Right cardiac atrium (tissue), 5 donors: Measurements from ENCODE around the gene RNU6-9. TPM values are rescaled to one million over a fixed set of nuclear protein-coding genes. Genes with fewer than 3 reads are reported as not detected.

Experiments
- ATAC-seq, 2 donors: fragments of 200-7000 bp; cut with Tn5 transposase; one replicate each; pipeline versions ENCODE4 v1.8.0 to v1.9.1; 2020; ENCODE audit warnings: moderate library complexity in 2 of 2, mild to moderate bottlenecking in 1 of 2
- DNase-seq, 3 donors: peaks; one replicate each; pipeline ENCODE4 v3.0.0-alpha.2; 2020
- H3K27ac ChIP-seq: one replicate; pipeline ENCODE4 v1.5.1; 2013; ENCODE audit warnings: mild to moderate bottlenecking, low read length, control low read depth, moderate library complexity
- H3K27me3 ChIP-seq: one replicate; pipeline ENCODE4 v1.6.1; 2013; ENCODE audit not compliant: control insufficient read depth, insufficient read depth
- H3K4me1 ChIP-seq: one replicate; pipeline ENCODE4 v1.6.1; 2013; ENCODE audit warnings: low read length; ENCODE audit not compliant: control insufficient read depth, insufficient read depth
- H3K4me3 ChIP-seq: one replicate; pipeline ENCODE4 v1.5.1; 2013; ENCODE audit warnings: low read length, control low read depth
- H3K9me3 ChIP-seq: one replicate; pipeline ENCODE4 v1.6.1; 2013; ENCODE audit warnings: low read length; ENCODE audit not compliant: control insufficient read depth
- WGBS: extraction: QIAGEN DNeasy Blood & Tissue Kit; methylation state at CpG from one replicate; pipeline ENCODE4 v1.1.7; 2013; 5-methylcytosine and 5-hydroxymethylcytosine counted together
- intact Hi-C, 4 donors: fragments of 100-400 bp; cut with DNase I; formaldehyde crosslinking; loops; one replicate each; pipeline versions ENCODE4 v1.11.0 to v1.14.0; 2022 to 2023
- polyA plus RNA-seq: library from polyadenylated mRNA; stranded (reverse); fragments of 200-250 nt; gene quantifications from one replicate; pipeline ENCODE4 v1.2.3, GENCODE V29; 2013
- total RNA-seq, 4 donors: library from RNA; stranded (reverse); fragmentation: NEBNext Ultra II Directional; extraction: Animal tissue kit (Norgen Biotek cat#: 25700); gene quantifications; one replicate each; pipeline ENCODE4 v1.2.1, GENCODE V29; 2021
- donor health status: healthy with polysubstance abuse.
- donor health status: DM: no; HTN: yes; CAD: no.
- donor health status: DM: no; HTN: no; CAD: no.
- donor health status: DM: no; HTN: yes; CAD: no; lungs with severe emphysema.
- donor health status: DM: yes; HTN: yes; CAD: no.

The RNU6-9 gene
- total and polyA plus RNA-seq, 5 donors: not detected

- 5% methylated on average over 65 of the region's 69 CpGs for WGBS
- H3K9me3 ChIP-seq: no peaks in the 10 kb centered on the region
- DNase-seq (peak in 2 of 3 donors; percentile 75 to 77), ATAC-seq (peak; percentile 6 to 10)
- no peaks in the 10 kb centered on the region for H3K27me3 ChIP-seq
- peaks cover 2% of the 10 kb centered on the region for H3K4me1 ChIP-seq
- H3K27ac ChIP-seq: peak overlapping the region; percentile 69
- peak overlapping the region; percentile 100 for H3K4me3 ChIP-seq
- intact Hi-C loops: loop anchor here in 2 of 4 donors (10.0 kb wide), 1 partner anchor 48 kb away; no protein-coding TSS in a partner anchor
Measured at GRCh38 chr19:912181-913079, 19.1 kb downstream of the RNU6-9 start.

GRCh38 chr19:913080-913748 lies 19.9 kb downstream of the RNU6-9 start, which contains the start of gene R3HDM4:
R3HDM4 (minus strand) TSS chr19:913219; CDS start chr19:913157, 62 bp downstream.
- peak; percentile 83 to 93 (median 92) for DNase-seq
- H3K4me1 ChIP-seq: peaks cover 2% of the 10 kb centered on the region
- peak; percentile 91 to 92 for ATAC-seq
- H3K27ac ChIP-seq: peak within 1 kb of the TSS; percentile 91
- H3K4me3 ChIP-seq: peak within 1 kb of the TSS; percentile 100
- H3K27me3 ChIP-seq: no peaks in the 10 kb centered on the region
- intact Hi-C loops: loop anchor here in 2 of 4 donors (10.0 kb wide), 1 partner anchor 48 kb away; no protein-coding TSS in a partner anchor
- under 1% methylated on average over 76 of the region's 76 CpGs for WGBS
- H3K9me3 ChIP-seq: no peaks in the 10 kb centered on the region

GRCh38 chr19:916645-917322 lies 23.5 kb downstream of the RNU6-9 start:
- 17% methylated on average over 35 of the region's 35 CpGs for WGBS
- no peak for ATAC-seq
- no peaks in the 10 kb centered on the region for H3K27me3 ChIP-seq
- peaks cover 2% of the 10 kb centered on the region for H3K4me1 ChIP-seq
- no peak overlapping the region for H3K27ac ChIP-seq
- intact Hi-C loops: loop anchor here in 3 of 4 donors (5.0 to 10.0 kb wide), 2 partner anchors 52 to 59 kb away; partner anchors contain the start of gene CFD (in 1 of the 3)
- DNase-seq: no peak
- H3K4me3 ChIP-seq: peak overlapping the region; percentile 20
- H3K9me3 ChIP-seq: no peaks in the 10 kb centered on the region

- intact Hi-C loops: loop anchor here in 3 of 4 donors (5.0 to 10.0 kb wide), 2 partner anchors 53 to 60 kb away; partner anchors contain the start of gene CFD (in 1 of the 3)
- Histone ChIP-seq H3K27me3 (no peaks in the 10 kb centered on the region), H3K27ac (no peak within 1 kb of the TSS), H3K4me1 (peaks cover 2% of the 10 kb centered on the region), H3K9me3 (no peaks in the 10 kb centered on the region), H3K4me3 (peak within 1 kb of the TSS; percentile 20)
- DNase-seq: peak in 1 of 3 donors; percentile 57
- under 1% methylated on average over 87 of the region's 87 CpGs for WGBS
- no peak for ATAC-seq
Measured at GRCh38 chr19:917323-918151, 24.3 kb downstream of the RNU6-9 start, which contains the start of gene KISS1R. KISS1R (plus strand) TSS chr19:917333; CDS start chr19:917503, 170 bp downstream.

- Histone ChIP-seq H3K27me3 (no peaks in the 10 kb centered on the region), H3K9me3 (no peaks in the 10 kb centered on the region), H3K27ac (no peak overlapping the region), H3K4me3 (no peak overlapping the region), H3K4me1 (peaks cover 2% of the 10 kb centered on the region)
- ATAC-seq (no peak), DNase-seq (no peak)
- WGBS: 5% methylated on average over 12 of the region's 12 CpGs
- intact Hi-C loops: loop anchor here in 3 of 4 donors (5.0 to 10.0 kb wide), 2 partner anchors 53 to 61 kb away; partner anchors contain the start of gene CFD (in 1 of the 3)
Measured at GRCh38 chr19:918152-918437, 24.8 kb downstream of the RNU6-9 start.

- Histone ChIP-seq H3K4me1 (peaks cover under 1% of the 10 kb centered on the region), H3K27me3 (no peaks in the 10 kb centered on the region), H3K27ac (no peak overlapping the region), H3K4me3 (no peak overlapping the region), H3K9me3 (no peaks in the 10 kb centered on the region)
- ATAC-seq: no peak
- 3% methylated on average over 58 of the region's 58 CpGs for WGBS
- intact Hi-C loops: loop anchor here in 3 of 4 donors (5.0 to 10.0 kb wide), 2 partner anchors 54 to 61 kb away; partner anchors contain the start of gene CFD (in 1 of the 3)
- no peak for DNase-seq
Measured at GRCh38 chr19:918481-919198, 25.4 kb downstream of the RNU6-9 start.

GRCh38 chr19:919199-920050 lies 26.1 kb downstream of the RNU6-9 start:
- DNase-seq (no peak), ATAC-seq (no peak)
- no peaks in the 10 kb centered on the region for H3K27me3 ChIP-seq
- 3% methylated on average over 68 of the region's 68 CpGs for WGBS
- no peaks in the 10 kb centered on the region for H3K9me3 ChIP-seq
- no peak overlapping the region for H3K27ac ChIP-seq
- no peak overlapping the region for H3K4me3 ChIP-seq
- intact Hi-C loops: loop anchor here (2.0 to 10.0 kb wide), 6 partner anchors 55 to 155 kb away; partner anchors contain the start of gene CFD (in 2 of the 4)
- H3K4me1 ChIP-seq: no peaks in the 10 kb centered on the region

- 2% methylated on average over 84 of the region's 84 CpGs for WGBS
- intact Hi-C loops: loop anchor here (2.0 to 10.0 kb wide), 5 partner anchors 63 to 155 kb away; partner anchors contain the start of gene CFD (in 1 of the 4)
- Histone ChIP-seq H3K4me3 (peak overlapping the region; percentile 22), H3K4me1 (no peaks in the 10 kb centered on the region), H3K27me3 (no peaks in the 10 kb centered on the region), H3K9me3 (no peaks in the 10 kb centered on the region), H3K27ac (no peak overlapping the region)
- ATAC-seq: no peak
- peak in 1 of 3 donors; percentile 70 for DNase-seq
Measured at GRCh38 chr19:920051-920864, 27.0 kb downstream of the RNU6-9 start.
